ENCODE results near the gene SLC13A1. TPM values are rescaled to one million over a fixed set of nuclear protein-coding genes. Genes with fewer than 3 reads are reported as not detected.

The SLC13A1 gene
- total RNA-seq, 1 experiment from 2014 or later: not detected

GRCh38 chr7:123126171-123126570 is 73.6 kb downstream of the SLC13A1 start:
- POLR2A ChIA-PET: no interaction called here
- no peaks in the 10 kb centered on the region for H3K4me1 ChIP-seq (ENCODE audit: control insufficient read depth in 1 of 2, insufficient read depth in 2 of 2, low read length in 2 of 2)
- no peak for TF ChIP-seq SRF (IDR thresholded peaks at IDR 0.05; ENCODE audit: low read depth)
- TF ChIP-seq CBX3 (IDR thresholded peaks at IDR 0.05; ENCODE audit: low read depth): no peak
- no peak for TF ChIP-seq POLR2A (IDR thresholded peaks at IDR 0.05; ENCODE audit: borderline replicate concordance, extremely low read depth, insufficient read depth, insufficient read length)
- no peak for TF ChIP-seq RAD21 (IDR thresholded peaks at IDR 0.05; ENCODE audit: low read depth)
- no peak for TF ChIP-seq CTCF (IDR thresholded peaks at IDR 0.05 in 2 of 3, conservative IDR thresholded peaks at IDR 0.05 in 1 of 3; ENCODE audit: borderline replicate concordance in 1 of 3, insufficient read depth in 1 of 3, low read depth in 2 of 3, low read length in 2 of 3)
- no peak for TF ChIP-seq JUND (IDR thresholded peaks at IDR 0.05)
- TF ChIP-seq POLR2AphosphoS5 (IDR thresholded peaks at IDR 0.05; ENCODE audit: low read depth, low read length): no peak
- TF ChIP-seq, protein P1, sequence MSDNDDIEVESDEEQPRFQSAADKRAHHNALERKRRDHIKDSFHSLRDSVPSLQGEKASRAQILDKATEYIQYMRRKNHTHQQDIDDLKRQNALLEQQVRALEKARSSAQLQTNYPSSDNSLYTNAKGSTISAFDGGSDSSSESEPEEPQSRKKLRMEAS (IDR thresholded peaks at IDR 0.05): no peak
- no peak for TF ChIP-seq EZH2 (IDR thresholded peaks at IDR 0.05)
- no peak for TF ChIP-seq ELF1 (IDR thresholded peaks at IDR 0.05; ENCODE audit: borderline replicate concordance, low read depth)
- no peak overlapping the region for H2AFZ ChIP-seq (ENCODE audit: low read depth, low read length, poor library complexity, severe bottlenecking)
- no peak for DNase-seq (ENCODE audit: low read depth, low spot score)
- no peaks in the 10 kb centered on the region for H3K36me3 ChIP-seq (ENCODE audit: control insufficient read depth in 1 of 2, insufficient read depth in 2 of 2, low read length in 2 of 2)
- no peak overlapping the region for H3K4me2 ChIP-seq (ENCODE audit: low read length)
- H3K4me3 ChIP-seq (replicated peaks in 1 of 2; ENCODE audit: low read depth in 1 of 2, low read length in 2 of 2): no peak overlapping the region
- 0 out of 2 replicates have a peak, but pooled peaks cover 4% of the 10 kb centered on the region for H3K9me2 ChIP-seq (ENCODE audit: insufficient read depth)
- ATAC-seq: no peak
- no peaks in the 10 kb centered on the region for H3K27me3 ChIP-seq (ENCODE audit: insufficient read depth, low read length)
- no peaks in the 10 kb centered on the region for H3K9me3 ChIP-seq (ENCODE audit: control insufficient read depth in 1 of 2, insufficient read depth in 1 of 2, low read depth in 1 of 2, low read length in 2 of 2)
- no TSS peak for BruUV-seq (replicated peaks)
- no peaks in the 10 kb centered on the region; the same call in 1 of the 2 replicates for H4K20me1 ChIP-seq (ENCODE audit: insufficient read depth)
- intact Hi-C loops (cut with micrococcal nuclease): no loop called here
- CTCF ChIA-PET: no interaction called here
- RAD21 ChIA-PET (ENCODE audit: low non-redundant PET in 1 of 2, low total read pairs in 2 of 2, uncharacterized antibody in 2 of 2, unreplicated experiment in 2 of 2): no interaction called here
- H3K79me2 ChIP-seq (ENCODE audit: insufficient read depth, low read length): no peaks in the 10 kb centered on the region
- H3K9ac ChIP-seq (ENCODE audit: low read length): no peak overlapping the region
- no peak overlapping the region for H3K27ac ChIP-seq (ENCODE audit: low read depth, low read length)

DNA sequence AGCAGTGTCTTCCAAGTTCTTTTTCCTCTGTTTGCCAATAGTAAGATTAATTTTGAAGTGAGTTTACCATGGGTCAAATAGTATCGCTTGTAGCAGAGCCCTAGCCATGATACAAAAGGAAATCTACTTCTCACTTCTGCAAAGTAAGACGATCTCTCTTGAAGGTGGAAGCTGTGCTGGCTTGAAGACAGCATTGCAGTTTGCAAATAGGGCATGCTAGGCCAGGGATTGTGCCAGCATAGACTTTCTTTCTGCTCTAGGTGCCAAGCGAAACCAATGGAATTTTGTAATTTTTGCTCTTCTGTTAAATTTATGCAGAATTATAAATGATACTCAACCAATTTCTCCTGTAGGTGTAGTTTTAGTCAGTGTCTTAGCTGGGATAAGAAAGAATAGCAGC is 74.5 kb downstream of the SLC13A1 start:
- Histone ChIP-seq H3K9me2 (ENCODE audit: insufficient read depth) (0 out of 2 replicates have a peak, but pooled peaks cover 4% of the 10 kb centered on the region), H2AFZ (ENCODE audit: low read depth, low read length, poor library complexity, severe bottlenecking) (no peak overlapping the region), H3K36me3 (ENCODE audit: control insufficient read depth in 1 of 2, insufficient read depth in 2 of 2, low read length in 2 of 2) (no peaks in the 10 kb centered on the region), H3K4me2 (ENCODE audit: low read length) (no peak overlapping the region), H3K4me3 (replicated peaks in 1 of 2; ENCODE audit: low read depth in 1 of 2, low read length in 2 of 2) (no peak overlapping the region), H3K27me3 (ENCODE audit: insufficient read depth, low read length) (no peaks in the 10 kb centered on the region), H3K9me3 (ENCODE audit: control insufficient read depth in 1 of 2, insufficient read depth in 1 of 2, low read depth in 1 of 2, low read length in 2 of 2) (no peaks in the 10 kb centered on the region), H3K79me2 (ENCODE audit: insufficient read depth, low read length) (no peaks in the 10 kb centered on the region), H3K9ac (ENCODE audit: low read length) (no peak overlapping the region), H4K20me1 (ENCODE audit: insufficient read depth) (no peaks in the 10 kb centered on the region), H3K4me1 (ENCODE audit: control insufficient read depth in 1 of 2, insufficient read depth in 2 of 2, low read length in 2 of 2) (no peaks in the 10 kb centered on the region), H3K27ac (ENCODE audit: low read depth, low read length) (no peak overlapping the region)
- CTCF ChIA-PET: no interaction called here
- intact Hi-C loops (cut with micrococcal nuclease): no loop called here
- no TSS peak for BruUV-seq (replicated peaks)
- ATAC-seq (no peak), DNase-seq (ENCODE audit: low read depth, low spot score) (no peak)
- RAD21 ChIA-PET (ENCODE audit: low non-redundant PET in 1 of 2, low total read pairs in 2 of 2, uncharacterized antibody in 2 of 2, unreplicated experiment in 2 of 2): no interaction called here
- POLR2A ChIA-PET: no interaction called here
- no peak for TF ChIP-seq POLR2A (IDR thresholded peaks at IDR 0.05; ENCODE audit: borderline replicate concordance, extremely low read depth, insufficient read depth, insufficient read length)
- no peak for TF ChIP-seq ELF1 (IDR thresholded peaks at IDR 0.05; ENCODE audit: borderline replicate concordance, low read depth)
- no peak for TF ChIP-seq SIN3A (IDR thresholded peaks at IDR 0.05; ENCODE audit: low read depth)
- TF ChIP-seq TCF7L2 (IDR thresholded peaks at IDR 0.05; ENCODE audit: borderline replicate concordance, extremely low read depth, insufficient read depth, insufficient read length): no peak
- TF ChIP-seq YY1 (IDR thresholded peaks at IDR 0.05; ENCODE audit: extremely low read depth, insufficient replicate concordance, low read depth, low read length): no peak

Data from HCT116 (cell line).